Epidermal melanocyte (primary cell): ENCODE measurements around the gene CASZ1.

Experiments used
- DNase-seq: peaks from one replicate; pipeline ENCODE4 v3.0.0; 2011; ENCODE audit warnings: low spot score; ENCODE audit not compliant: insufficient read length

The CASZ1 gene

DNA sequence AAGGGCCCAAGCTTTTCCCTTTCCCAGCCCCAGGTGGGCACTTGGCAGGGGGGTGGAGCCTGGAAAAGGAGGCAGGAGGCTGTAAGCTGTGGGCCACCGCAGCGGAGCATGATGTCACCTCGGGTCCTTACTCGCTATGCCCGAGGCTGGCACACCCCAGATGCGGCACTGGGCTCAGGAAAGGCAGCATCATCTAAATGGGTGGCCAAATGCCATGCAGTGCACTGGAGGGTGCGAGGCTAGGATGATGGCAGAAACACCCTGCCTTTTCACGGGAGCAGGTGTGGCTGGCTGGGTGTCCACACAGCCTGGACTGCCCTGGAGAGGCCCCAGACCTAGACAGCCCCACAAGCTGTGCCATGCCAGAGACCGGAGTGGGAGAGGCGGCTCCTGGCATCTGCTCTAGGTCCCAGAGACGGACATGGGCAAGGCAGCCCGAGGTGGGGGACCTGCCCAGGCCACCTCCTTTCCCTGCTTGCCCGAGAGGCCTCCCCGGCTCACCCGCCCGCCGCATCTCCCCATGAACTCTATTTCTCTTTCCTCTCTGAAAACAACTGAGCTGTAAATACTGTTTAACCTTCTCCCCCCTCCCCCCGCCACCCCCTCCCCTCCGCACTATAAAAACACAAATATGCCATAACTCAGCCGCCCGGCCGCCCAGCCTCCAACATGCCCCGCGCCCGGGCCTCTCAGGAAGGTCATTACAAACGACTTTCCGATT lies 124.7 kb downstream of the CASZ1 start:
- no peak for DNase-seq

DNA sequence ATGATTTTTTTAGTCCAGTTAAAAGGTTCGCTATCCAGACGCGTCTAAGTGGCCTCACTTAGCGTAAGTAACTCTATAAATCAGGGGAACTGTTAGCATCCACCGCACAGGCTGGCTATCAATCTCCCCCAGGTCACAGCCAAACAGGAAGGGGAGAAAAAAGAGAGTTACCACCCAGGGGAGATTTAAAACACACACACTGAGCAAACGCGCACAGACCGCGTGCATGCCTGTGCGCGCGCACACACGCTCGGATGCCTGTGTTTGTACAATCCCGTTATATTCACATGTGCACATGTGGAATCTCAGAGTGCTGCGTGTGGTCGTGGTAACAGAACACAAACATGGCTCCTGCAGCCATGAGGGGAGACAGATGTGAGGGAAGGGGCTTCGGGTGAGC lies 125.4 kb downstream of the CASZ1 start:
- no peak for DNase-seq

DNA sequence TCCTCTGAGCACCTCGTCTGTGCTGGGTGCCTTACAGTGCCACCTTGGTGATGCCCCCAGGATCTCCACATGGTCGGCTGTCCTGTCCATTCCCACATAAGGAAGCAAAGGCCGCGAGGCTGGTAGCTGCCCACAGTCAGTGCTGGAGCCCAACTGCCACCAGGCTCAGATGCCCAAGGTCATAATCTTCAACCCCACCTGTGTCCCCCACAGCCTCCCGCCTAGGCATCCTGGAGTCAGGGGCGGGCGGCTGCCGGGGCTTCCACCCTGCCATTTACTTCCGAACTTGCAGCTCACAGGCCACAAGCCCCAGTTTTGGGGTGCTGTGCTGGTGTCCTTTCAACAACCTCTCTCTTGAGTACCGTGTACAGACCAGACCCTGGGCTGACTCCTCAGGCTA lies 126.3 kb downstream of the CASZ1 start:
- DNase-seq = no peak

DNA sequence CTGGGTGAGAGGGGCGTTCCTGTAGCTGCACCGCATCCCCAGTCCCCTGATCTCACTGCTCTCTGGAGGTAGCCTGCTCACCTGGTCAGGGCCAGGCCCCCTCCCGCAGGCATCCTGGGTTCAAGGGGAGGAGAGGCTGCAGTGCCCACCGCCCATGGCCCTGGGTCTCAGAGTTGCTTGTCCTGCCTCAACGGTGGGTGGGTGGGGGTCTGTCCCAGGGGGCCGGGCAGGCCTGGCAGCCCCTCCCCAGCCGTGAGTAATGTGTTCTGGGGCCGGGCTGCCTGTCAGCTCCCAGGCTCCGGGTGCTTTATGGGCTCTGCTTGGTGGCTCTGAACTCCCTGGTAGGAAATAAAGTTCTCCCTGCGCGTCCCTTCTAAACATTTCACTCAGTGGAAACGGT lies 126.9 kb downstream of the CASZ1 start:
- DNase-seq = no peak

DNA sequence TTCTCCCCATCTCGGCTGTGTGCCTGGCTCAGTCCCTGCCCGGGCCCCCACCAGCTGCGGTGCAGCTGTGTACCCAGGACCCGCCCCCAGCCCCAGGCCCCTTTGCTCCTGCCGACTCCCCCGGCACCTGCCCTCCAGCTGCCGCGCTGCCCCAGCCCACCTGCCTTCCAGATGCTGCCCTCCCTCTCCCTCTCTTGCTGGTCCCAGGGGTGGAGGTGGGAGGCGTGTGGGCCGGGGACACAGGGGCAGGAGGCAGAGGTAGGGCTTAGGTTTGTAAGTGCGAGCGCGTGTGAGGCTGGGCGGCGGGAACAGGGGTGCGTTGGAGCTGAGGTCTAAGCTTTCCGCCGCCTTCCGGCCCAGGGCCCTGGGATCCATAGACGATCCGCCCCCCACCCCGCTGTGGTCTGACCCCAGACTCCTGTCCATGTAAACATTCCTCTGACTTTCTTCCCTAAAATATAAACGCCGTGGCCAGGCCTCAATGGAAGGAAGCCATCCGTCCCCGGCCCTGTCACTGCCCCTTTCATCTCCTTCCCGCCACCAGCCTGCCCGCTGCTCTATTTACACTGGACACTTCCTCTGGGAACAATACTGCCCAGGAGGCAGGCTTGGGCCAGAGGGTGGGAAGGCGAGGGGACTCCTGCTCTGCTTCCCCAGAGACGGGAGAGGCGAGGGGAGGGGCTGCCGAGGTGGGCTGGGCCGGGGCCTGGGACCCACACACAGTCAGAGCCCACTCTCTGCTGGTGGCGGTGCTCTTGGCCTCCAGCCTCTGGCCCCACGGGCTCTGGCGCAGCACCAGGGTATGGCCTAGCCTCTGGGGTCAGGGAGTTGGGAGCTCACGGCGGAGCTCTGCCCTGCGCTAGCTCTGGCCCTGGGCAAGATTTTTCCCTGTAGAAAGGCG lies 128.3 kb downstream of the CASZ1 start:
- DNase-seq = no peak

DNA sequence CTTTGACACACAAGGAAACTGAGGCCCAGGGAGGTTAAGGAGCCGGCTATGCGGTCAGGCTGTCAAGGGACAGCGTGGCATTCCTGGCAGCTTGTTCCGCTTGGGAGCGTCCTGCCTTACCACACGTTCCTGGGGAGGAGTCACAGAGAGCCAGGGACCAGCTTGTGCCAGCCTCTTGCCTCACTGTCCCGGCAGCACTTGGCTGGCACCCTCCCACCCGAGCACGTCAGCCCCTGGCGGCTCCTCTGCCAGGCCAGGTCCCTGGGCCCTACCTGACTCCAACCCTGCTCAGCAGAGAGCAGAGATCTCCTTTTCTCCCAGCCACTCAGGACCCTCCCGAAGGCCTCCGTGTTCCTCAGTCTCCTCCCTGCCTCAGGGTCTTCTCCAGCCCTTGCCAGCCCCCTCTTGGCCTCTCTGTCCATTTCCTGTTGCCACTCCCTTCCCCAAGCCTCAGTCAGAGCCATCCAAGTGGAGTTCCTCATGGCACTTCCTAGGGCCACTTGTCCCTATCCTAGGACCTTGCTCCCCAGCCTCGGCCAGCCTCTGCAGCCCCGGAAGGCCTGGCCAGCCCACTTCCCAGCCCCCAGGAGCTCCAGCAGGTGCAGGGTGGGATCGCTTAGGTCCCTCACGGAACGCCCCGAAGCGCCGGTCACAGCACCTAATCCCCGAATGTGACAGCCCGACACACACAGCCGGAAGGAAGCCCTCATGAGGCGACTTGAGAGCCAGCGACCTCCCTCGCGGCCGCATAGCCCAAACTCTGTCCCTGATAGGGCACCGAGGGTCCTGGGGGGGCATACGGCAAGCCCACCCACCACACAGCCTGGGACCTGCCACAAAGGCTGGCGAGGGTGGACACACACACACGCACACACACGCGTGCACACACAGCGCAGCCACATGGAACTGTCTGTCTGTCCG lies 130.3 kb downstream of the CASZ1 start:
- no peak for DNase-seq

DNA sequence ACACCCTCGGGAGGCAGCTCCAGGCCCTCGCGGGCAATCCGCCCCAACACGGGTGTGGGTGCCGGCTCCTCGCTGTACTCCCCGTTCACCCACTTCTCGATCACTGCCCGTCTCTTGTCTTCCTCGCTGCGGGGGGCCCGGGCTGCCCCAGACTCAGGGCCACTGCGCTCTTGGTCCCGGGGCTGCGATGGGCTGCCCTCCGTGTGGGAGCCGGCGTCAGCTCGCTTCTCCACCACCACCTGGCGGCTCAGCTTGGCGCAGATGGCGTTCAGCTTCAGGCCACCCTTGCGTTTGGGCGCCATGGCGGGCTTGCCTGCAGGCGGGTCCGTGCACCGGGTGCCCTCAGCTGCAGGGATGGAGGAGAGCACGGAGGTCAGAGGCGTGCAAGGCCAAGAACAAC lies 131.2 kb downstream of the CASZ1 start:
- no peak for DNase-seq

DNA sequence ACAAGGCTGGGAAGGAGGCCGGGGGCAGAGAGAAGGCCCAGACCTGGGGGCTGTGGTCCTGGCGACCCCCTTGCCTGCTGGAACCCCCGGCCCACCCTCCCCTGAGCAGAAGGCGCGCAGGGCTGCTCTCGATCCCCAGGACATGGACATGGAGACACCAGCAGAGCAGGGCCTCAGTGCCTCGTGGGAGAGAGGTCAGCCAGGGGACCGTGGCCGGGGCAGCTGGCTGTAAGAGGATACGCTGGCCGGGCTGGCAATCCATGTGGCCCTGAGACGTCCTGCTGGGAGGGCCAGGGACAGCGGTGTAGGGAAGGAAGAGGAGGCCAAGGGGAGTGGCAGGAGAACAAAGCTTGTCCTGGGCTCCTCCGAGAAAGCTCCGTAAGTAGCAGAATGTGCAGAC lies 132.2 kb downstream of the CASZ1 start:
- DNase-seq = no peak

DNA sequence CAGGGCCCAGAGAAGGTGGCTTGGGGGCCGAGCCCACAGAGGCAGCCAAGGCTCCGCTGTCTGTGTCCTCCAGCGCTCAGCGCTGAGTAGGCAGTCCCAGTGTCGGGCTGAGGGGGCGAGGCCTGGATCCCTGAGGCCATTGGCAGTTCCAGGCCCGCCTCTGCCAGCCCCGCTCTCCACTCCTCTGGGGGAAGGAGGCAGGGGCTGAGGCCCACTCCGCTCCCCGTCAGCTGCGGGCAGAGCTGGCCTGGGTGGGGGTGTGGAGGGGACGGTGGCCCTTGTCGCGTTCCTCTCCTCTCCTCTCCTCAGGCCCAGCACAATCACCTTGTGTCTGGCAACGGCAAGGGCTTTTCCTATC lies 132.8 kb downstream of the CASZ1 start:
- no peak for DNase-seq

DNA sequence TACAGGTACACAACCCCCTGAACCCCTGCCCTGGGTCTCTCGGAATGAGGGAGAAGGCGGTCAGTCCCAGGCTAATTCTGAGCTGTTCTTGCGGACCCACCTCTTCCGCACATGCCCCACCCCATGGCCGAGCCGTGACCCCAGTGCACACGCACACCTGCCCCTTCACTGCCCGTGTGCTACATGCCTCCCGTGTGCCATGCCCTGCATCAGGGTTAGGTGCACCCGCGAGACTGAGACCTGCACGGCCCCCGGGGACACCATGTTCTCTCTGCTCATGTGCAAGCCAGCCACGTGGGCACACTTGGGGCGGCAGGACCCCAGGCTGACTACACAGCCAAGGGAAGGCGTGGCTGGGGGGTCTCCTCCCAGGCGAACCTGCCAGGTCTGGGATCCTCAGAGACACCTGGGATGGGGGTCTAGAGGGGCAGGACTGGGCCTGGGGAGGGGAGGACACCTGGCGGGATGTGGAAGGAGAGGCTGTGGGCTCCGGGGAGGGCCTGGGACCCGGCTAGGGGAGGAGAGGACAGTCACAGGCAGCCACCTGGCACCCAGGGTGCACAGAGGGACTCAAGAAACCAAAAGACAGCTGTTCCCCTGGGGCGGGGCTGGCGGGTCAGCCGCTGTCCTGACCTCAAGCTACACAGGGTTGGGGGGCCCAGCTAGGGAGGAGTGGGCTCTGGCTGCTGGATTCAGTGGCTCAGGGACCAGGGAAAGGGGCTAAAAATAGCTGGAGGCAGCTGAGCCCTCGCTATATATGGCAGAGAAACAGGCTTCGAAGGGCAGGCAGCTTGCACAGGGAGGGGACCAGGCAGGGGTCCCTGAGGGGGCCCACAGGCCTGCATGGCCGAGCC lies 133.4 kb downstream of the CASZ1 start:
- DNase-seq = no peak

DNA sequence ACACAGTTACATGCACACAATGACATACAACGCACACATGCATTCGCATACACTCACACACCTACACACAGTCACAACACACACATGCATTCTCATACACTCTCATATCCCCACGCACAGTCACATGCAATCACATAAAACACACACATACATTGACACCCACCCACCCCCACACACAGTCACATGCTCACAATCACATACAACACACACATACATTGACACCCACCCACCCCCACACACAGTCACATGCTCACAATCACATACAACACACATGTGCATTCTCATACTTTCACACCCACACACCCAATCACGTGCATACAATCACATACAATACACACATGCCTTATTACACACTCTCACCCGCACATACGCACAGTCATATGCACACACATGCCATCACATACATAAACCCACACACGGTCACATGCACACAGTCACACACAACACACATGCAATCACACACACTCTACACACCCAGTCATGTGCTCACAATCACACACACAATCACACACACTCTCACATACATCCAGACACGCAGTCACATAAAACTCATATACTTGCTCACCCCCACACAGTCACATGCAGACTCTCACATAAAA lies 134.3 kb downstream of the CASZ1 start:
- DNase-seq = no peak

DNA sequence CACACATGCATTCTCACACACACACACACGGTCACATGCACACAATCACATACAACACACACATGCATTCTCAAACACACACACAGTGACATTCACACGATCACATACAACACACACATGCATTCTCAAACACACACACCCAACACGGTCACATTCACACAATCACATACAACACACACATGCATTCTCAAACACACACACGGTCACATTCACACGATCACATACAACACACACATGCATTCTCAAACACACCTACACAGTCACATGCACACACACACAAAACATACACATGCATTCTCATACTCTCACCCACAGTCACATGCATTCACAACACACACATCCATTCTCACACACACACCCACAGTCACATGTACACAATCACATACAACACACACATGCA lies 135.0 kb downstream of the CASZ1 start:
- DNase-seq = no peak

DNA sequence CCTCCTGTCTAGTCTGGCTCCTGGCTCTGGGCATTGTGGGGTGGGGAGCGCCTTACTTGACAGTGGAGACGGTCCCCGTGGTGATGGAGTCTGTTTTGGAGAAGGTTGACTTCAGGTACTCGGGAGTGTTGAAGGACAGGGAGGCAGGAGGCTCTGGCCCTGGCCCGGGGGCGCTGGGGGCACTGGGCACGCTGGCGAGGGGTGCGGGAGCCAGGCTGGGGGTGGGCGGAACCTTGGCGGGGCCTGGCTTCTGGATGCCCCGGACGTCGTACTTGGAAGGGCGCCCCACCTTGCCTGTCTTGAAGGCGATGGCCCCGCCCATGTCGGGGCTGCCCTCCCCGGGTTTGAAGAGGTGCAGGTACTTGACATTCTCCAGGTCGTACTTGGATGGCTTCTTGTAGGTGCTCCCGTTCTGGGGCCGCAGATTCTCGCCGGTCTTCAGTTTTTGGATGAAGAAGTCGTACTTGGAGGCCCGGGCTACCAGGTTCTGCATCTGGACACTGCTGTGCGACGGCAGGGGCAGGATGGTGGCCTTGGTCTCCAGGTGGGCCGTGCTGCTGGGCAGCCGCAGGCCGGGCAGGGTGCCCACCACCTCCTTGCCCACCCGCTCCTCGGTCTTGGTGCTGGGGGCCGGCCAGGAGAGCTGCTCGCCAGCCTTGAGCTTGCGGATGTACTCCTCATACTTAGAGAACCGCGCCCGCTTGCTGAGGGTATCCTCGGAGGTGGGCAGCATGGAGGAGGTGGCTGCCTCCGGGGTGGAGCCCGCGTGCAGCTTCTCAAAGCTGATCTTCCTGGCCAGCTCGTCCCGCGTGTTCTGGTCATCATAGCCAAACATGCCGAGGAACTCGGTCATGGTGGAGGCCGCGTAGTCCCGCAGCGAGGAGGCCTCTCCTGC lies 136.6 kb downstream of the CASZ1 start:
- no peak for DNase-seq

DNA sequence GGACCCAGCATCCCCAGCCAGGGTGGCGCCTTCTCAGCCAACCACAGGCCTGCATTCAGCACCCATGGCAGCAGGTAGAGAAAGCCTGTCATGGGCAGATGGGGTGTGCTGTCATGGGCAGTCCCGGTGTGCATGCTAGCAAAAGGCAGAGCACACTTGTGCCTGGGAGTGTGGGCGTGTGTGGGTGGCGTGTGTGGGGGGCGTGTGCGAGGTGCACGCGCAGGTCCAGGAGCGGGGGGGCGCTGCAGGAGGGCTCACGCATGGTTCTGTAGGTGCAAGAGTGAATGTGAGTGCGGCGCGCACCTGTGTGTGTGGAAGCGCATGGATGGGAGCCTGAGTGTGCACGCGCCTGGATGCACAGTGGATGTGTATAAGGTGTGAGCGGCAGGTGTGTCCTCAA lies 137.2 kb downstream of the CASZ1 start:
- no peak for DNase-seq

DNA sequence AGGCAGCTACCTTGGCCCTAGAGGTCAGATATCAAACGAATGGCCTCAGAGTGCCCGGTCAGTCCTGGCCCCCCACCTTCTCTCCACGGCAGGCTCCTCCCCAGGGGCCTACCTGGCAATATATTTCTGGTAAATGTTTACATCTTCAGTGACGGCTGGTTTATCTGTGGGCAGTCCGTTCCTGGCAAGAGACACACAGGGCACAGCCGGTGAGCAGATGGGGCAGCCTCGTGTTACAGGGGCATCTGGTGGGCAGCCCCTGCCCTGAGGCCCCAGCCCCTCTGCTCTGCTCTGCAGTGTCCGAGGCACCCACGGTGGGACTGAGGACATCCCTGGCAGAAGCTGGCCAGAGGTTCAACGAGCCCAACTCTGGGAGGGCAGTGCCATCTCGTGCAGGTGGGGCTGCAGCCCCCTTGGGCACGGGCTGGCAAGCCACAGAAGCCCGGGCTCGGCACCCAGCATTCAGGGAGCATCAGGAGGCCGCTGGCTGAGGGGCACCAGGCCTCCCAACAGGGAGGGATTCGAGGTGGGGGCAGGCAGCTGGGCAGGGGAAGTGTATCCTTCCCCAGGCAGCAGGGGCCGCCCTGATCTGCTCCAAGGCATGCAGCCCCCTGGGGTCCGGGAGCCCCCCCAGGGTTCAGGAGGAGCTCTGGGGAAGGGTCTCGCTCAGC lies 137.9 kb downstream of the CASZ1 start:
- DNase-seq = no peak

DNA sequence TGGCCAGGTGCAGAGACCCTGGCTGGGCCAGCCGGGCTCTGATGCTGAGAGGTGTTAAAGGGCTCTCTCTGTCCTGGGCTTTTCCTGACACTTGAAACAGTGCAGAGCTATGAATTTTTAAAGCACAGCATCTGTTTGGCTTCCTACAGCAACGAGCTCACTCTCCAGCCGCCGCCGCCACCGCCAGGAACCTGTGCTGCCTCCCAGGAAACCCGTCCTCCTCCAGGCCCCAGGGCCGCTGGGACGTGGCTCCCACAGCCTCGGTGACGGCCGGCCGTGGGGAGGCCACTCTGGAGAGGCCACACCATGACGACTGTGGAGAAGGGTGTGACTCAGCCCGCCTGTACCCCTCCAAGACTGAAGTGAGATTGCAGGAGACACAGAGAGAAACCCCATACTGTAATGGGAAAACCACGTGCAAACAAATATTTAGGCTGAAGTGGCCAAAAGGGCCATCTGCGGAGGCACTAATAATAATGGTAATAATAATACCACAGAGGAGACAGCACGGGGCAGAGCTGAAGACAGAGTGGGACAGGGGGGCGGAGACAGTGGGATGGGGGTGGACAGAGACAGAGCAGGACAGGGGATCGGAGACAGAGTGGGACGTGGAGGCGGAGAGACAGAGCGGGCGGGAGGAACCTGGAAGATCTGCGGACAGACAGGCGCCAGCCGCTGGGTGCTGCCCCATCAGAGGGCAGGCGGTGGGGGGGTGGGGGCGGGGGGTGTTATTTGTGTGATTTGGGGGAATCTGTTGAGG lies 139.2 kb downstream of the CASZ1 start:
- no peak for DNase-seq

DNA sequence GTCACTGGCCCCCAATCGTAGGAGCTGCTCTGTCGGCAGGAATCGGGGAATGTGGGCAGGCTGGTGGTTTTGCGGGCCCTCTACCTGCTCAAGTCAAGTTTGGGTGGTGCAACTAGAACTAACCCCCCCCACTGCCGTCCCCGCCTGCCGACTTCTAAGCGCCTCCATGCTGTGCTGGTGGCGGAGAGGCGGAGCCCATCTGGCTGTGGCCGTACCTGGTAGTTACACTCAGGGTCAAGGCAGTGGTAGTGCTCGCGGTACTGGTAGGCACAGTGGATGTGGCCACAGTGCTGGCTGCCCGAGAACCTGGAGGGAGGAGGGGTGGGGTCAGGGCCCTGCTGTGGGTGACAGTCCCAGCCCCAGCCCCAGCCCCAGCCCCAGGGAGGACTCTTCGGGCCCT lies 140.0 kb downstream of the CASZ1 start:
- no peak for DNase-seq

DNA sequence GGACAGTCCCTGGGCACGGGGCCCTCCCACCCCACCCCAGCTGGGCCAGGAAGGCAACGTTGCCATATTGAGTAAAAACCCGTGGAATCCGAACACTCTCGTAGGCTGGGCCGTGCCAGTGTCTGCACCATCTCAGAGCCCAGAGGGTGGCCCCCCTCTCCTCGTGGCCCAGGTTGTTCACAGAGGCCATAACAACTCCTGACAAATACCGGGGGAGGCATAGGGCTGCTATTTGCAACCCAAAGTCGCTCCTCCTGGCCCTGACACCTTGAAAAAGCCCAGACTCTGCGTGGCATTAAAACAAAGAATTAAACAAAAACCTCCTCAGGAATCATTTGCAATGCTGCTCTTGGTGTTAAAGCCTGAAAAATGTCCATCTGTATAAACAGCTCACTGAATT lies 141.4 kb downstream of the CASZ1 start:
- no peak for DNase-seq
